GM06990 (cell line): ENCODE measurements around the gene TNC.

Source experiments
- DNase-seq: peaks from one replicate; pipeline ENCODE4 v3.0.0-alpha.2; 2011; ENCODE audit not compliant: insufficient read length; ENCODE audit errors: extremely low read depth
- H3K27me3 ChIP-seq: replicated peaks from 2 replicates; pipeline ENCODE4 v1.6.0; 2011; ENCODE audit warnings: low read length; ENCODE audit not compliant: control insufficient read depth, insufficient read depth
- H3K36me3 ChIP-seq: 2 replicates; pipeline ENCODE4 v1.5.1; 2011; ENCODE audit warnings: low read length; ENCODE audit not compliant: control insufficient read depth, insufficient read depth
- H3K4me3 ChIP-seq: replicated peaks from 2 replicates; pipeline ENCODE4 v1.5.1; 2011; ENCODE audit warnings: low read depth, mild to moderate bottlenecking, control low read depth, low read length
- CTCF ChIP-seq: IDR thresholded peaks from 2 replicates; pipeline ENCODE4 v1.5.1; 2011; ENCODE audit warnings: low read length, control low read depth, mild to moderate bottlenecking, inconsistent platforms; ENCODE audit not compliant: insufficient read depth, poor library complexity, severe bottlenecking

The TNC gene

GRCh38 chr9:115117999-115118878, at the start of gene TNC:
Gene TNC (minus strand): TSS chr9:115118157. CDS start chr9:115091018, 27,139 bp downstream.
- Histone ChIP-seq H3K27me3 (no peaks in the 10 kb centered on the region; the same call in none of the 2 replicates), H3K4me3 (no peak within 1 kb of the TSS), H3K36me3 (no peaks in the 10 kb centered on the region)
- no peak for TF ChIP-seq CTCF
- no peak for DNase-seq

GRCh38 chr9:115167175-115167574, 49.2 kb upstream of the TNC start:
- no peak for TF ChIP-seq CTCF
- Histone ChIP-seq H3K27me3 (no peaks in the 10 kb centered on the region), H3K36me3 (no peaks in the 10 kb centered on the region), H3K4me3 (no peak overlapping the region)
- DNase-seq, result no peak

GRCh38 chr9:115165233-115165632, 47.3 kb upstream of the TNC start:
- Histone ChIP-seq H3K36me3 (no peaks in the 10 kb centered on the region), H3K27me3 (no peaks in the 10 kb centered on the region), H3K4me3 (no peak overlapping the region)
- no peak for DNase-seq
- TF ChIP-seq CTCF, result no peak

GRCh38 chr9:115164511-115164974, 46.6 kb upstream of the TNC start:
- no peak for TF ChIP-seq CTCF
- H3K27me3 ChIP-seq, result no peaks in the 10 kb centered on the region
- H3K36me3 ChIP-seq, result no peaks in the 10 kb centered on the region
- DNase-seq, result no peak
- H3K4me3 ChIP-seq, result no peak overlapping the region

- no peak overlapping the region for H3K4me3 ChIP-seq
- H3K36me3 ChIP-seq, result no peaks in the 10 kb centered on the region
- DNase-seq, result no peak
- H3K27me3 ChIP-seq, result no peaks in the 10 kb centered on the region
- no peak for TF ChIP-seq CTCF
These were observed 45.0 kb upstream of the TNC start for GRCh38 chr9:115162946-115163345.
